ENCODE results near the gene SEC31B.

Gene SEC31B

GRCh38 chr10:100519311-100520051 is at the start of gene SEC31B:
Gene SEC31B (minus strand): TSS chr10:100519861. CDS start chr10:100516952, 2,909 bp downstream.
- no peak for DNase-seq

DNA sequence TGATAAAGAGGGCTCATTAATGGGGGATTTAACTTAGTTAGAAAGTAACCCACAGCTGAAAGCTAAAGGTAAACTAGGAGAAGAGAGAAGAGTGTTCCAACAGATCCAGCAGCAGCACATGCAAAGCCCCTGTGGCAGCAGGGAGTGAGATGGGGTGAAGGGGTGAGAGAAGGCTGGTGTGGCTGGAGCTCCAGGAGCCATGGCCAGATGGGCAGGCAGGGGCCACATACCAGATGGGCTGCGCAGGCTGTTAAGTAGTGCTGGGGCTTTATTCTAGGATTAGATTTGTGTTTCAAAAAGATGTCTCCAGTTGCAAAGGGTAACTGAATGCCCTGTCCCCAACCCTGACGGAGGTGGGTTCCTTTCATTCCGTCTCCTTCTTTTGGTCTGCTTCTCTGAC is 49.3 kb upstream of the SEC31B start:
- no peak for DNase-seq

GRCh38 chr10:100567826-100568225 is 48.2 kb upstream of the SEC31B start:
- DNase-seq = no peak

DNA sequence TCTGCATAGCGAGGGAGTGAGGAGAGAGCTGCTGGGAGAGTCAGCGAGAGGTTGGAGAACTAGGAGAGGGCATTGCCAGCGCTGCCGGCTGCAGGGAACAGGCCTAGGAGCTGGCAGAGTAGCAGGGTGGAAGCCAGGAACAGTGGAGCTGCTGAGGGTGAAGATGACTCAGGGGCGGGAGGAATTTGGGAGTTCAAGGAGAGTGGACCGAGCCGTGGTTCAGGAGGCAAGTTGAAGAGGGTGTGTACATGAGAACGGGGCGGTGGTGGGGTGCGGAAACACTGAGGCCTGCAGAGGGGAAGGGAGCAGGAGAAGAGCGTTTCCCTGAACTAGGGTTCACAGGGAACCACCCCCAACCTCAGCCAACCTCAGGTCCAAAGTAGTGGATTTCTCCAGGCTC is 47.6 kb upstream of the SEC31B start:
- no peak for DNase-seq

- DNase-seq = no peak
These were observed 46.9 kb upstream of the SEC31B start for GRCh38 chr10:100566561-100566960.

GRCh38 chr10:100565206-100565985 is 45.7 kb upstream of the SEC31B start:
- DNase-seq = no peak

GRCh38 chr10:100562008-100562672 is 42.5 kb upstream of the SEC31B start:
- DNase-seq = peak; percentile 67

- DNase-seq = no peak
These were observed 41.3 kb upstream of the SEC31B start for GRCh38 chr10:100561005-100561404.

GRCh38 chr10:100560248-100560647 is 40.6 kb upstream of the SEC31B start:
- no peak for DNase-seq

GRCh38 chr10:100554902-100555301 is 35.2 kb upstream of the SEC31B start:
- DNase-seq = no peak

DNA sequence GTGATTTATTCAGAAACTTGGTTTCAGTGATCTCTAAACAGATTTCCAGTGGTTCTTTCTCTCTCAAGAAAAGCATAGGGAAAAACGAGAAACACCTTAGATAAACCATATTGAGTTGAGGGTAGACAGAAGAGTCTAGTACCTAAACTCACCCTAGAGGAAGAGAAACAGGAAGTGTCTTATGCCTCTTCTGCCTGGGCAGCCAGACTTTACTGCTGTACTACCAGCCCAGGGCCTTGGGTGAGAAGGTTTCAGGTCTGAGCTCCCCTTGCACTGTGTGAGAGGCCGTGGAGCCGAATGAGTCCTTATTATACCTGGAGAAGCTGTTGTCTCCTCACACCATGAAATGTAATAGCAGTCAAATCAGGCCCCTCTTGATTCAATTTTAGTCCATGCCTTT is 34.3 kb upstream of the SEC31B start:
- no peak for DNase-seq

GRCh38 chr10:100551738-100552137 is 32.1 kb upstream of the SEC31B start:
- no peak for DNase-seq

DNA sequence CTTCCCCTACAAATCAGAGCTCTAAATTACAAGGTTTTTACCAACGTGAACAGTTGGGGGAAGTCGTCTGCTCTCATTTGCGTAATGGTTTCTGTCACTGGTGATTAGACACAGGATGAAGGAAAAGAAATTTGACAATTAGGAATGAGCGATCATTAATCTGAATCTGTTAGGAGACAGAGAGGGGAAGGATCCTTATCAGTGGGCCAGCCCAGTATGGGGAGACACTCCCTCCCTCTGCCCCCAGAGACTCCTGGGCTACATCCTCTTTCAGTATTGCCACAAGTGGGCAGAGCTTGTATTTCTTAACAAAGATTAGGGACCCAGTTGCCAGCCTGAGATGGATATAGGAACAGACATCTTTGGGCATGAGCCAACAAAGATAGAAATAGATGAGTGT is 31.5 kb upstream of the SEC31B start:
- no peak for DNase-seq

DNA sequence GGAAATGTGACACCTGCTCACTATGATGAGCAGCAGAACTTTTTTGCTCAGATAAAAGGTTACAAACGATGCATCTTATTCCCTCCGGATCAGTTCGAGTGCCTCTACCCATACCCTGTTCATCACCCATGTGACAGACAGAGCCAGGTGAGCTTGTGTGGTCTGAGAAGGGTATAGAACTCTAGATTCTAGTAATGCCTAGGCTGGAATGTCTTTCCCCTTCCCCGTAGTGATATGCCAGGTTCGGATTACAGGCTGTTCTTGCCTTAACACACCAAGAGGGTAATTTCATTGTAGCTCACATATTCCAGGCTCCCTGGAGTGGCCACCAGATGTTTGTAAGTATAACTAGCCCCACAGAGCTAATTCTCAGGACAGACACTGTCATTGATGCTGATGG is 25.3 kb upstream of the SEC31B start:
- no peak for DNase-seq

DNA sequence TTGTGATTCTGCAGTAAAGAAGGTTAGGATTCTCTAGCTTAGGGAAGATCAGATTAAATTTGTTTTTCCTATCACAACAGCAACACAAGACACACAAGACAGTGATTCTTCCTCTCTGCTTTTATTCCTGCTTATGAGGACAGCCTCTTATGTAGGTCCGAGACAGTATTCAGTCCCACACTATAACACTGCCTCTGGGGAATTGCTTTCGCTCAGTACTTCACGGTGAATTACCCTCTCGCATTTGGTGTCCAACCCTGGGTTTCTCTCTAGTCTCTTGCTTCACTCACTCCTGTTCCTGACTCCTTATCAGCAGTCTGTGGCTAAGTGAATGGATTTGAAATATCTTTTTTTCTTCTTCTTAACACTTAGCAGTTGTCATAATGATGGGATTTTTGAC is 17.8 kb upstream of the SEC31B start:
- DNase-seq = no peak

- peak; percentile 95 for DNase-seq
These were observed 16.2 kb upstream of the SEC31B start, which contains the start of gene HIF1AN for GRCh38 chr10:100535715-100536353. Gene HIF1AN (plus strand): TSS chr10:100535943. CDS start chr10:100535959, 16 bp downstream.

DNA sequence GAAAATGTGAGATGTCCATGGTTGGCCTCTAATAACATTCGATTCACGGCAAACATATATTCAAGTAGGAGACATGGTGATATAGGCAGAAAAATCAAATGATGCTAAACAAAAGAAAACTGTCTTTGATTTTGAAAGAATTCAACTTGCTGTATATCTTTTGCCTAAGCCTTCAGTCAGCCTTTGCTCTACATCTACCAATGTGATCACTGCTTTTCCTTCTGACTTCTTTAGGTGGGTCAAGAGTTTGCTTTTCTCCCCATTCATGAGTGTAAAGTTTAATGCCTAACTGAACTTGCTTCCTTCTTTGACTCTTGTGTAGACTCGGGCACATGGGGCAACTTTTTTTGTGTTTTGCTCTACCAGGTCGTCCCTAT is 15.7 kb upstream of the SEC31B start:
- no peak for DNase-seq

- no peak for DNase-seq
These were observed 15.1 kb upstream of the SEC31B start for GRCh38 chr10:100534726-100535125.

GRCh38 chr10:100531761-100532160 is 12.1 kb upstream of the SEC31B start:
- DNase-seq = no peak

GRCh38 chr10:100529475-100530298 is 10.0 kb upstream of the SEC31B start, which contains the start of gene NDUFB8:
Gene NDUFB8 (minus strand): TSS chr10:100529871. CDS start chr10:100529851, 20 bp downstream.
- peak; percentile 83 for DNase-seq

DNA sequence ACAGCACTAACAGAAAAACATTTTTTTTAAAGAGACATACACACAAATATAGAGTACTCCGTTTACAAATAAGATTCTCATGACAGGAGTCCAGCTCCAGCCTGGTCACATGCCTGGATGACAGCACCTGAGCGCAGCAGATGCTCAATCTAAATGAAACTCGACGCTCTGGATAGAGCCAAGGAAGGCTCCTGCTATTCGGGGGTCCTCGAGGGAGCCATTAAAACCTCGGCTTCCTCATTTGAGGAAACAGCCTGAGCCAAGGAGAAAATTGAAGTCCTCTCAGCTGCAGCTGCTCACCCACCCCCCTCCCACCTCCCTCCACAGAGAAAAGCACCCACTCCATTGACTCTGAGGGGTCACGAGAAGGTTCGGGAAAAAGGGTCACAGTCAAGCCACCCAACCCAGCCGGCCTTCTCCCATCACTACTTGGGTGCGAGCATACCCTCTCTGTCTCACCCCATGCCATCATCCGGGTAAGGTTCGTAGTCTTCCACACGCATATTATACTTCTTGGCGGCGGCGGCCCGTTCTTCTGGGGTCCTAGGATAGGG is 9.3 kb upstream of the SEC31B start:
- no peak for DNase-seq
